BLaER1 (cell line): Measurements from ENCODE around the gene ITIH3.

Source experiments
- H3K27ac ChIP-seq: shearing (Covaris generic); formaldehyde crosslinking; 2 replicates; pipeline ENCODE4 v1.8.1; 2022
- H3K27me3 ChIP-seq: shearing (Covaris generic); formaldehyde crosslinking; 2 replicates; pipeline ENCODE4 v1.8.1; 2022
- H3K36me3 ChIP-seq: shearing (Covaris generic); formaldehyde crosslinking; 2 replicates; pipeline ENCODE4 v1.8.1; 2022
- H3K4me1 ChIP-seq: shearing (Covaris generic); formaldehyde crosslinking; 2 replicates; pipeline ENCODE4 v1.8.1; 2022
- H3K4me2 ChIP-seq: shearing (Covaris generic); formaldehyde crosslinking; 2 replicates; pipeline ENCODE4 v1.8.1; 2022
- H3K4me3 ChIP-seq: shearing (Covaris generic); formaldehyde crosslinking; 2 replicates; pipeline ENCODE4 v1.8.1; 2022
- H3K9ac ChIP-seq: shearing (Covaris generic); formaldehyde crosslinking; 2 replicates; pipeline ENCODE4 v1.8.1; 2022
- H3K9me3 ChIP-seq: shearing (Covaris generic); formaldehyde crosslinking; 2 replicates; pipeline ENCODE4 v1.8.1; 2022
- H4K20me1 ChIP-seq: shearing (Covaris generic); formaldehyde crosslinking; 2 replicates; pipeline ENCODE4 v1.8.1; 2022
- Cebpa-rat ChIP-seq: shearing (Covaris generic); IDR thresholded peaks from 2 replicates; pipeline ENCODE4 v1.8.1; 2022

The ITIH3 gene

GRCh38 chr3:52831500-52832301 lies 37.1 kb downstream of the ITIH3 start:
- H3K27ac ChIP-seq, result peak overlapping the region; percentile 69
- no peaks in the 10 kb centered on the region for H3K9me3 ChIP-seq
- H3K4me1 ChIP-seq, result peaks cover 65% of the 10 kb centered on the region
- H4K20me1 ChIP-seq, result no peaks in the 10 kb centered on the region
- H3K9ac ChIP-seq, result peak overlapping the region; percentile 45; the same call in 1 of the 2 replicates
- no peaks in the 10 kb centered on the region for H3K27me3 ChIP-seq
- 0 out of 2 replicates have a peak, but pooled peaks cover 14% of the 10 kb centered on the region for H3K36me3 ChIP-seq
- peak overlapping the region; percentile 82 for H3K4me2 ChIP-seq
- H3K4me3 ChIP-seq, result no peak overlapping the region
- TF ChIP-seq Cebpa-rat, result no peak

DNA sequence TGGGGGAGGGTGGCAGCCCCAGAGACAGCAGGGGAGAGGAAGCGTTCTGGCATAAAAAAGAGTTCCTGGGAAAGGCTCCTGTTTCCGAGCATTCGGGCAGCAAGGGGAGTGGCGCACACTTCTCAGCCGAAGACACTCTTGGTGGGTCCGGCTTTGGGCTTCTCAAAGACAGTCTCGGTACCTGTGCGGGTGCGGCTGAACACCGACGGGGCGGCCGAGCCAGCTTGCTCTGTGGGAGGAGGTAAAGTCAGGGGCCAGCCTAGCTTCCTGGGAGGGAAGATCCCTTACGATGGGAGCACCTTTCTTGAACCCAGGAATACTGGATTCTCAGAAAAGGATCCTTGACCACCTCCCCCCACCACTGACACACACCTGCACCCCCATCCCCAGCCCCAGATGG lies 38.6 kb downstream of the ITIH3 start:
- Histone ChIP-seq H3K27me3 (no peaks in the 10 kb centered on the region), H3K36me3 (0 out of 2 replicates have a peak, but pooled peaks cover 14% of the 10 kb centered on the region), H3K27ac (no peak overlapping the region), H3K9me3 (no peaks in the 10 kb centered on the region), H3K4me2 (peak overlapping the region; percentile 82; the same call in 1 of the 2 replicates), H3K4me1 (peaks cover 80% of the 10 kb centered on the region), H3K9ac (no peak overlapping the region), H4K20me1 (no peaks in the 10 kb centered on the region), H3K4me3 (no peak overlapping the region)
- no peak for TF ChIP-seq Cebpa-rat

DNA sequence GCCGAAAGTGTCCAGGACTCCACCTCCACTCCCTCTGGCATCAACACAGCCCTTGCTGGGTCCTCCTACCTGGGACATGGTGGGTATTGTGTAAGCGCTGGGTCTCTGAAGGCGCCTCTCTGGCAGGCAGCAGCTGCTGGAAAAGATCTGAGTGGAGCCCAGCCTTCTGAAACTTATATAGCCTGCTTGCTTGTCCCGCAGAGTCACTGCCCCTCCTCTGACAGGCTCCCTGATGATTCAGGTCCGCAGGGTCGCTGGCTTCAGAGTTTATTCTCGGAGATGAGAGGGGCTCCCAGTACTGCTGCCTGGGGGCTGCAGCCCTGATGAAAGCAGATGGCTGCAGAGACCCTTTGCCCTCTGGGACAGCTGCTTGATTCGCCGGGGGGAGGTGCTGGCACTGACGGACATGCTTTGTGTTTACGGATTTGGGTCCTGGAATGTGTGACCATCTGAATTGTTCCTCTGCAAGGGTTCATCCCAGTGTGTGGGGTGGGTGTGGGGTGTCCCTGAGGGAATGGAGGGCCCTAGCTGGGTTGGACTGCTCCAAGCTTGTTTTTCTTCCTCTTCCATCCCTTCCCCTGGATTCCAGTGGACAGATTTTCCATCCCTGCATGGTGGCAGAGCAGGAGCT lies 40.4 kb downstream of the ITIH3 start, which contains the start of gene MUSTN1:
TSS of gene MUSTN1 (minus strand) at position 149 of the 631 bp plus-strand sequence. CDS start at position 78, 71 bp downstream.
- TF ChIP-seq Cebpa-rat, result no peak
- H3K4me1 ChIP-seq, result peaks cover 97% of the 10 kb centered on the region
- H3K9me3 ChIP-seq, result no peaks in the 10 kb centered on the region
- H3K27me3 ChIP-seq, result no peaks in the 10 kb centered on the region
- peak within 1 kb of the TSS; percentile 72 for H3K4me2 ChIP-seq
- H4K20me1 ChIP-seq, result no peaks in the 10 kb centered on the region
- H3K4me3 ChIP-seq, result no peak within 1 kb of the TSS
- H3K36me3 ChIP-seq, result peaks cover 16% of the 10 kb centered on the region; the same call in 1 of the 2 replicates
- peak within 1 kb of the TSS; percentile 25; the same call in 1 of the 2 replicates for H3K27ac ChIP-seq
- no peak within 1 kb of the TSS for H3K9ac ChIP-seq

- H3K4me1 ChIP-seq, result peaks cover 99% of the 10 kb centered on the region
- no peaks in the 10 kb centered on the region for H3K9me3 ChIP-seq
- TF ChIP-seq Cebpa-rat, result no peak
Observed at GRCh38 chr3:52835766-52836470, 41.3 kb downstream of the ITIH3 start.

DNA sequence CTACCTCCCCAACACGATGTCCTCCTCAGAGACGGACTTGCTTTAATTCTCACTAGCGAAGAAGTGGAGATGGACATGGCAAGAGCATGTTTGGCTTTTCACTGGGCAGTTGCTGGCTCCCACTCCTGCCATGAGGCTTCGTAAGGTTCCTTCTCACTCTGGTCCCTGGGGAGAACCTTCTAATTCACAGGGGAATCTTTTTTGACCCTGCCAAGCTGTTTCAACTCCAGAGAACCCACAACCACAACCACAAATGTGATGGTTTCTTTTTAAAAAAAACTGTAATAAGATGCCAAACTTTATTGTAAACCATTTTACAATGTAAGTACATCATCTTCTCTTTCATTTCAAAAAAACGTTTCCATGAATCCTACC lies 41.9 kb downstream of the ITIH3 start:
- H3K4me3 ChIP-seq, result no peak overlapping the region
- H3K27ac ChIP-seq, result peak overlapping the region; percentile 62
- no peaks in the 10 kb centered on the region for H3K27me3 ChIP-seq
- peaks cover 99% of the 10 kb centered on the region for H3K4me1 ChIP-seq
- H3K9ac ChIP-seq, result peak overlapping the region; percentile 17; the same call in 1 of the 2 replicates
- peak overlapping the region; percentile 72 for H3K4me2 ChIP-seq
- peaks cover 21% of the 10 kb centered on the region; the same call in 1 of the 2 replicates for H3K36me3 ChIP-seq
- TF ChIP-seq Cebpa-rat, result no peak
- no peaks in the 10 kb centered on the region for H4K20me1 ChIP-seq
- no peaks in the 10 kb centered on the region for H3K9me3 ChIP-seq

More at GRCh38 chr3:52835766-52836470, 41.3 kb downstream of the ITIH3 start:
- Histone ChIP-seq H3K4me2 (peak overlapping the region; percentile 72), H3K27me3 (no peaks in the 10 kb centered on the region), H3K4me3 (no peak overlapping the region), H4K20me1 (no peaks in the 10 kb centered on the region), H3K27ac (peak overlapping the region; percentile 62), H3K9ac (0 out of 2 replicates have a peak overlapping the region, but pooled peaks have one; percentile 17), H3K36me3 (peaks cover 21% of the 10 kb centered on the region; the same call in 1 of the 2 replicates)

DNA sequence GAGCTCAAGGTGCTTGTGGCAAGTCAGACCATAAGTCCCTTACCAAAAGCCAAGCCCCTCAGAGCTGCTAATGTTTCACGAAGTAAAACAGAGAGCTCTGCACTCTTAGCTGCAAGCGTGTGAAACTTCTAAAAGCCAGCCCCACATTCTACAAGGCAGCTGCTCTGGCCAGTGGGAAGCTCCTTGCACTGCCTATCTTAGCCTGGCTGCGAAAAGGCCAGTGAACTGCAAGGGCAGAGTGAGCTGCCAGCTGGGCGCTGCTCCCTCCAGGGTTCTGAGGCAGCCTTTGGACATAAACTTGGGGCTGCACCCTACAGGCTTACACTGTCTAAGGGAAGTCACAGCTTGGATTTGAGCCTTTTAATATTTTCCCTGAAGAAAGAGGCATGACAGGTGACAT lies 42.4 kb downstream of the ITIH3 start:
- H3K4me2 ChIP-seq, result peak overlapping the region; percentile 72
- TF ChIP-seq Cebpa-rat, result no peak
- peak overlapping the region; percentile 62 for H3K27ac ChIP-seq
- peaks cover 99% of the 10 kb centered on the region for H3K4me1 ChIP-seq
- H3K36me3 ChIP-seq, result peaks cover 23% of the 10 kb centered on the region; the same call in 1 of the 2 replicates
- peak overlapping the region; percentile 17; the same call in 1 of the 2 replicates for H3K9ac ChIP-seq
- H4K20me1 ChIP-seq, result no peaks in the 10 kb centered on the region
- no peak overlapping the region for H3K4me3 ChIP-seq
- no peaks in the 10 kb centered on the region for H3K27me3 ChIP-seq
- no peaks in the 10 kb centered on the region for H3K9me3 ChIP-seq

DNA sequence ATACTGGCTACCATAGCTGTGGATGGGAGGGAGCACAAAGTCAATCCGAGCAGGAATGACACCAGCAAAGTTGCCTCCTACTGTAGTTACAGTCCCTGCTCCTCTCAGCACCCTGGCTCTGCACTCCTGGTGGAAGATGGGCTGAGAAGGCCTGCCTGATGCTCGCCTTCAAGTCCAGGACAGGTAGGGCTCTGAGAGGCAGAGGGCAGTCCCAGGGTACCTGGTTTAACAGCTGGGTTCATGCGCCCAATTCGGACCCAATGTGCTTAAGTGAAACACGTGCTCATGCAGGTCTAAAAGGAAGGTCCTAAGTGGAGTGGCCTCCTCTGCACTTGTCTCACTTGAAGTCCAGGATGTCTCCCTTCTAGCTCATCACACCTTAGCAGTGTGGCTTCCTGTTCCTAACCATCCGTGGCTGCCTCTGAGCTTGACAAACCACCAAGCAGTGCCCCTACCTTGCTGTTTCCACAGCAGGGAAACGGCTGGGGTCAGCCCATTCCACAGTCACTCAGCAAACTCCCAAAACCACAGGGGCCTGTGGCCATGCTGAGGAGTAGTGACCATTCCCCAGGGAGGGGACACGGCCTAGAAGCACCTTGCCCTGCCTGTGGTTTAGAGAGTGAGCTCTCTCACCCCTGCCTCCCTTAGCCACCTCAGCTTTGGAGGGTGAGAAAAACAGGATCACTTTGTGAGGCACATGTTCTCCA lies 44.1 kb downstream of the ITIH3 start:
- H3K4me1 ChIP-seq, result peaks cover 99% of the 10 kb centered on the region
- peak overlapping the region; percentile 52; the same call in 1 of the 2 replicates for H3K27ac ChIP-seq

GRCh38 chr3:52839268-52839575 lies 44.6 kb downstream of the ITIH3 start:
- Histone ChIP-seq H3K27me3 (no peaks in the 10 kb centered on the region), H3K4me1 (peaks cover 99% of the 10 kb centered on the region), H3K9me3 (no peaks in the 10 kb centered on the region), H3K9ac (no peak overlapping the region; the same call in 1 of the 2 replicates), H4K20me1 (no peaks in the 10 kb centered on the region), H3K27ac (peak overlapping the region; percentile 52; the same call in 1 of the 2 replicates), H3K36me3 (peaks cover 31% of the 10 kb centered on the region; the same call in 1 of the 2 replicates), H3K4me3 (no peak overlapping the region), H3K4me2 (peak overlapping the region; percentile 72)
- TF ChIP-seq Cebpa-rat, result no peak

More for the DNA sequence above, 44.1 kb downstream of the ITIH3 start:
- no peaks in the 10 kb centered on the region for H4K20me1 ChIP-seq
- H3K36me3 ChIP-seq, result peaks cover 31% of the 10 kb centered on the region; the same call in 1 of the 2 replicates
- H3K4me3 ChIP-seq, result no peak overlapping the region
- no peak for TF ChIP-seq Cebpa-rat
- H3K27me3 ChIP-seq, result no peaks in the 10 kb centered on the region
- H3K4me2 ChIP-seq, result peak overlapping the region; percentile 72
- no peaks in the 10 kb centered on the region for H3K9me3 ChIP-seq
- H3K9ac ChIP-seq, result peak overlapping the region; percentile 17; the same call in 1 of the 2 replicates
